Heart left ventricle (tissue), 13 donors: Measurements from ENCODE around the gene ALDH3B2.

Experiments used
- POLR2A ChIP-seq, 2 donors: fragments of 450-650 bp; IDR thresholded peaks; one replicate each; pipeline ENCODE4 v1.6.1; 2017; ENCODE audit warnings: antibody characterized with exemption in 2 of 2, mild to moderate bottlenecking in 2 of 2, moderate library complexity in 2 of 2
- TF ChIP-seq, protein P1 (sequence below), 12 donors: fragments of 200-600 bp; sonication (generic) in 4 of 12; IDR thresholded peaks; one replicate each; pipeline versions ENCODE4 v1.5.0 to v1.8.0; 2018 to 2022; ENCODE audit warnings: antibody characterized with exemption in 12 of 12, mild to moderate bottlenecking in 5 of 12
- donor health status: ischemic (EF 13 %, LVEDD 7.1; RV severe dilation, severe dysfunction).
- donor health status: DM: no; HTN: yes; CAD: no.
- donor health status: DM: no; HTN: no; CAD: no.
- donor health status: ischemic (EF 25% LVEDD 6.9; RV normal size, moderate dysfunction).
- donor health status: ischemic (EF 25% LVEDD 5.7; RV mildly dilated, moderate dysfunction).
- donor health status: ischemic (EF 35%, LVEDD 5.7; RV mildly dilated, moderate dysfunction).
- donor health status: nonischemic (EF 11% LVEDD 7.7; RV severe dilation, severe dysfunction).
- donor health status: DM: yes; HTN: yes; CAD: no.
- donor health status: PGD.
- donor health status: ischemic (EF 29% LVEDD 5.4; RV normal size, mild dysfunction).
- donor health status: nonischemic (EF 23%, LVEDD 6.1; RV moderate dilation, normal function).

DNA sequence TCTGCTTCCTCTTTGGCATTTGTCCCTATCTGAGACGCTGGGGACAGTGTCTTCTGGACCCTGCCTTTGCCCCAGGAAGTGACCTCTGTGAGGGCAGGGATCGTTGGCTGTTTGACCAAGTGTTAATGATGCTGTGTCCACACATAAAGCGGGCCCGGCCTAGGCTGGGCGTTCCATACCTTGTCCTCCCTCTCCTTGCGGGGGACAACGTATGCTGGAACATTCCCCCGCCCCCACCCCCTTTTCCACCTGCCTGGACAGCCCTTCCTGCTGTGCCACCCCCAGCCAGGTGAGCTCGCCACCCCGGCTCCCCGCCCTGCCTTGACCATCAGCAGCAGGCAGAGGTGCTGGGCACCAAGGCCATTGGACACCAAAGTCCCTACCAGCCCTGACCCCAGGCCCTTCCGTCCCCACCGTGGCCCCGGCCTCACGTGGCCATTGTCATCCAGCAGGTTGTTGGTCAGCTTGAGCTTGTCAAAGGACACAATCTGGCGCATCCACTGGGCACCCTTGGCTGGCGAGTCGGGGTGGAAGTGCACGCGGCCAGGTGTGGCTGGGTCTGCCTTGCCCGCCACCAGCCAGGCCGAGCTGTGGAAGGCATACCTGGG, 40.6 kb downstream of the ALDH3B2 start:
- TF ChIP-seq, protein P1, sequence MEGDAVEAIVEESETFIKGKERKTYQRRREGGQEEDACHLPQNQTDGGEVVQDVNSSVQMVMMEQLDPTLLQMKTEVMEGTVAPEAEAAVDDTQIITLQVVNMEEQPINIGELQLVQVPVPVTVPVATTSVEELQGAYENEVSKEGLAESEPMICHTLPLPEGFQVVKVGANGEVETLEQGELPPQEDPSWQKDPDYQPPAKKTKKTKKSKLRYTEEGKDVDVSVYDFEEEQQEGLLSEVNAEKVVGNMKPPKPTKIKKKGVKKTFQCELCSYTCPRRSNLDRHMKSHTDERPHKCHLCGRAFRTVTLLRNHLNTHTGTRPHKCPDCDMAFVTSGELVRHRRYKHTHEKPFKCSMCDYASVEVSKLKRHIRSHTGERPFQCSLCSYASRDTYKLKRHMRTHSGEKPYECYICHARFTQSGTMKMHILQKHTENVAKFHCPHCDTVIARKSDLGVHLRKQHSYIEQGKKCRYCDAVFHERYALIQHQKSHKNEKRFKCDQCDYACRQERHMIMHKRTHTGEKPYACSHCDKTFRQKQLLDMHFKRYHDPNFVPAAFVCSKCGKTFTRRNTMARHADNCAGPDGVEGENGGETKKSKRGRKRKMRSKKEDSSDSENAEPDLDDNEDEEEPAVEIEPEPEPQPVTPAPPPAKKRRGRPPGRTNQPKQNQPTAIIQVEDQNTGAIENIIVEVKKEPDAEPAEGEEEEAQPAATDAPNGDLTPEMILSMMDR (IDR thresholded peaks at IDR 0.05), result no peak
- no peak for TF ChIP-seq POLR2A (IDR thresholded peaks at IDR 0.05)
